GM23338 (cell line): ENCODE results near the gene TMEM63B.

Source experiments
- POLR2AphosphoS5 ChIP-seq: IDR thresholded peaks from 2 replicates; pipeline ENCODE4 v1.6.1; 2016; ENCODE audit warnings: antibody characterized with exemption, low read depth
- TF ChIP-seq, protein P1 (sequence below), 2 experiments: fragments of 200-600 bp in 1 of 2; sonication (generic) in 1 of 2; conservative IDR thresholded peaks; 2 replicates each; pipeline versions ENCODE4 v1.5.1 to v1.6.1; 2016 to 2017; ENCODE audit warnings: antibody characterized with exemption in 2 of 2, low read depth in 2 of 2, mild to moderate bottlenecking in 2 of 2, moderate library complexity in 1 of 2

DNA sequence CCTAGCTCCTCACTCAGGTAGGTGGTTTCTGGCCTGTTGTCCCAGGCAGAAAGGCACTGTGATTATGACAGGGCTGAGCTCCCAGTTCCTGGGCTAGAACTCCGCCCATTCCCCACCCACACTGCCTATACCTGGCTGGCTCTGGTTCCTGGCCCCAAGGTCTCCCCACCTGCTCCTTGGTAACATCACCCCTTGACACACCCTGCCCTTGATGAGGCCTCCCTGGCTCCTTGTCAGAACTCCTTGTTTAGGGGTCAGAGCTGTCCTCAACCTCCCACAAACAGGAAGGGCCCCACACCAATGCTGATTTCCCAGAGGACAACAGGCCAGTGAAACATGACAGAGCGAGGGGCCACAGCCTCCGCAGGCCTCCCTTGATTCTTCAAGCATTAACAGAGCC, 73.8 kb downstream of the TMEM63B start:
- TF ChIP-seq, protein P1, sequence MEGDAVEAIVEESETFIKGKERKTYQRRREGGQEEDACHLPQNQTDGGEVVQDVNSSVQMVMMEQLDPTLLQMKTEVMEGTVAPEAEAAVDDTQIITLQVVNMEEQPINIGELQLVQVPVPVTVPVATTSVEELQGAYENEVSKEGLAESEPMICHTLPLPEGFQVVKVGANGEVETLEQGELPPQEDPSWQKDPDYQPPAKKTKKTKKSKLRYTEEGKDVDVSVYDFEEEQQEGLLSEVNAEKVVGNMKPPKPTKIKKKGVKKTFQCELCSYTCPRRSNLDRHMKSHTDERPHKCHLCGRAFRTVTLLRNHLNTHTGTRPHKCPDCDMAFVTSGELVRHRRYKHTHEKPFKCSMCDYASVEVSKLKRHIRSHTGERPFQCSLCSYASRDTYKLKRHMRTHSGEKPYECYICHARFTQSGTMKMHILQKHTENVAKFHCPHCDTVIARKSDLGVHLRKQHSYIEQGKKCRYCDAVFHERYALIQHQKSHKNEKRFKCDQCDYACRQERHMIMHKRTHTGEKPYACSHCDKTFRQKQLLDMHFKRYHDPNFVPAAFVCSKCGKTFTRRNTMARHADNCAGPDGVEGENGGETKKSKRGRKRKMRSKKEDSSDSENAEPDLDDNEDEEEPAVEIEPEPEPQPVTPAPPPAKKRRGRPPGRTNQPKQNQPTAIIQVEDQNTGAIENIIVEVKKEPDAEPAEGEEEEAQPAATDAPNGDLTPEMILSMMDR (conservative IDR thresholded peaks at IDR 0.05; ENCODE audit: low read depth in 2 of 2), result no peak
- no peak for TF ChIP-seq POLR2AphosphoS5
